PC-9 (cell line): ENCODE data around the gene BCAS3. TPM values are rescaled to one million over a fixed set of nuclear protein-coding genes. Genes with fewer than 3 reads are reported as not detected.
A peak's percentile ranks its signal among the peaks of the same experiment; 100 is the strongest.

Experiments
- BruUV-seq: library from RNA; stranded (reverse); fragments of 400-500 nt; replicated peaks from 2 replicates; lab custom pipeline; 2021; lab: Mats Ljungman, UMichigan
- CTCF ChIA-PET: fragments of 300-600 bp; sonication (Branson Sonifier 250); formaldehyde crosslinking; loops from one replicate; lab custom pipeline; 2022; ENCODE audit warnings: antibody characterized with exemption; lab: Charles Lee
- POLR2A ChIA-PET: fragments of 300-600 bp; sonication (Branson Sonifier 250); formaldehyde crosslinking; loops from one replicate; lab custom pipeline; 2022; ENCODE audit warnings: antibody characterized with exemption; ENCODE audit not compliant: unreplicated experiment; lab: Charles Lee
- DNase-seq, 2 experiments: peaks; one replicate each; pipeline versions ENCODE4 v3.0.0 to v3.0.0-alpha.2; 2015 to 2022; ENCODE audit warnings: mixed read lengths in 1 of 2
- H2AFZ ChIP-seq: fragments of 200-600 bp; sonication (generic); 2 replicates; pipeline ENCODE4 v1.8.1; 2017; ENCODE audit warnings: antibody characterized with exemption
- H3F3A ChIP-seq: fragments of 200-600 bp; sonication (generic); 2 replicates; pipeline ENCODE4 v1.8.1; 2017; ENCODE audit warnings: antibody characterized with exemption, mild to moderate bottlenecking, low read depth; ENCODE audit not compliant: insufficient read depth
- H3K27ac ChIP-seq: fragments of 200-600 bp; sonication (generic); 2 replicates; pipeline ENCODE4 v1.6.1; 2016; ENCODE audit warnings: mixed run types
- H3K27me3 ChIP-seq: fragments of 200-600 bp; sonication (generic); 2 replicates; pipeline ENCODE4 v1.6.1; 2016; ENCODE audit warnings: low read depth, mixed run types; ENCODE audit not compliant: insufficient read depth
- H3K36me3 ChIP-seq: fragments of 200-600 bp; sonication (generic); 2 replicates; pipeline ENCODE4 v1.6.1; 2016; ENCODE audit warnings: low read depth, mixed run types
- H3K4me1 ChIP-seq: fragments of 200-600 bp; sonication (generic); replicated peaks from 2 replicates; pipeline ENCODE4 v1.6.1; 2016; ENCODE audit warnings: mixed run types; ENCODE audit not compliant: insufficient read depth
- H3K4me2 ChIP-seq: fragments of 200-600 bp; sonication (generic); 2 replicates; pipeline ENCODE4 v1.6.1; 2017; ENCODE audit warnings: mixed run types
- H3K4me3 ChIP-seq: fragments of 200-600 bp; sonication (generic); 2 replicates; pipeline ENCODE4 v1.6.1; 2016; ENCODE audit warnings: mixed run types
- H3K79me2 ChIP-seq: fragments of 200-600 bp; sonication (generic); 2 replicates; pipeline ENCODE4 v1.6.1; 2017; ENCODE audit warnings: low read depth, mixed run types
- H3K9me2 ChIP-seq: fragments of 200-600 bp; sonication (generic); 2 replicates; pipeline ENCODE4 v1.8.1; 2017; ENCODE audit warnings: mild to moderate bottlenecking; ENCODE audit not compliant: insufficient read depth
- H3K9me3 ChIP-seq: fragments of 200-600 bp; sonication (generic); 2 replicates; pipeline ENCODE4 v1.8.1; 2016; ENCODE audit warnings: low read depth; ENCODE audit not compliant: insufficient read depth
- H4K20me1 ChIP-seq: fragments of 200-600 bp; sonication (generic); 2 replicates; pipeline ENCODE4 v1.8.1; 2017; ENCODE audit not compliant: insufficient read depth
- CTCF ChIP-seq: fragments of 200-600 bp; sonication (generic); conservative IDR thresholded peaks from 2 replicates; pipeline ENCODE4 v1.6.1; 2017; ENCODE audit warnings: mixed run types, antibody characterized with exemption, mild to moderate bottlenecking, moderate library complexity
- EZH2 ChIP-seq: fragments of 200-600 bp; sonication (generic); IDR thresholded peaks from 2 replicates; pipeline ENCODE4 v1.8.0; 2017; ENCODE audit warnings: antibody characterized with exemption, low read depth
- intact Hi-C: fragments of 100-400 bp; cut with micrococcal nuclease; formaldehyde crosslinking; loops from one replicate; pipeline ENCODE4 v1.10.0; 2022; ENCODE audit not compliant: unreplicated experiment
- total RNA-seq: library from RNA; stranded (reverse); gene quantifications from 2 replicates; pipeline ENCODE4 v1.2.3, GENCODE V29; 2021

BCAS3 gene
- total RNA-seq, 1 experiment from 2014 or later = 26.0 TPM

- Histone ChIP-seq H3K27ac (no peak overlapping the region), H3F3A (0 out of 2 replicates have a peak, but pooled peaks cover 5% of the 10 kb centered on the region), H3K79me2 (no peaks in the 10 kb centered on the region), H4K20me1 (no peaks in the 10 kb centered on the region), H3K9me3 (no peaks in the 10 kb centered on the region), H3K4me2 (no peak overlapping the region), H3K4me3 (no peak overlapping the region), H3K9me2 (no peaks in the 10 kb centered on the region), H3K4me1 (0 out of 2 replicates have a peak, but pooled peaks cover 6% of the 10 kb centered on the region), H3K36me3 (no peaks in the 10 kb centered on the region), H2AFZ (no peak overlapping the region), H3K27me3 (no peaks in the 10 kb centered on the region)
- intact Hi-C loops = loop anchor here (1.0 kb wide), 1 partner anchor 159 kb away; no protein-coding TSS in a partner anchor
- DNase-seq = no peak
- ChIA-PET POLR2A (no interaction called here), CTCF (interaction anchor here (0.7 kb wide), 1 partner anchor 158 kb away, joined by 3 read pairs; no protein-coding TSS in a partner anchor)
- no peak for TF ChIP-seq EZH2
- no peak for TF ChIP-seq CTCF
- no TSS peak for BruUV-seq
These were observed 738.5 kb downstream of the BCAS3 start for GRCh38 chr17:61416211-61416539.

GRCh38 chr17:61416540-61417363 is 739.1 kb downstream of the BCAS3 start:
- Histone ChIP-seq H3K4me1 (0 out of 2 replicates have a peak, but pooled peaks cover 6% of the 10 kb centered on the region), H3K79me2 (no peaks in the 10 kb centered on the region), H3K36me3 (no peaks in the 10 kb centered on the region), H4K20me1 (no peaks in the 10 kb centered on the region), H3F3A (0 out of 2 replicates have a peak, but pooled peaks cover 5% of the 10 kb centered on the region), H3K4me3 (no peak overlapping the region; the same call in 1 of the 2 replicates), H3K27me3 (no peaks in the 10 kb centered on the region), H3K4me2 (peak overlapping the region; percentile 53), H3K9me3 (no peaks in the 10 kb centered on the region), H2AFZ (no peak overlapping the region), H3K9me2 (no peaks in the 10 kb centered on the region), H3K27ac (no peak overlapping the region)
- TF ChIP-seq EZH2 (no peak), CTCF (peak; percentile 94)
- intact Hi-C loops = loop anchor here (1.0 kb wide), 3 partner anchors 135 to 421 kb away; no protein-coding TSS in a partner anchor
- BruUV-seq = no TSS peak
- POLR2A ChIA-PET = no interaction called here
- CTCF ChIA-PET = interaction anchor here (0.6 to 0.7 kb wide), 2 partner anchors 11 to 726 kb away, joined by 3 read pairs; no protein-coding TSS in a partner anchor
- DNase-seq = peak; percentile 58 to 87

- no peaks in the 10 kb centered on the region for H4K20me1 ChIP-seq
- no peaks in the 10 kb centered on the region for H3K9me3 ChIP-seq
- H3K9me2 ChIP-seq = no peaks in the 10 kb centered on the region
- H3K27me3 ChIP-seq = no peaks in the 10 kb centered on the region
- H3K27ac ChIP-seq = no peak overlapping the region
- CTCF ChIA-PET = no interaction called here
- no peak overlapping the region for H3K4me3 ChIP-seq
- no peaks in the 10 kb centered on the region for H3K36me3 ChIP-seq
- no peaks in the 10 kb centered on the region for H3K4me1 ChIP-seq
- H2AFZ ChIP-seq = no peak overlapping the region
- TF ChIP-seq CTCF (no peak), EZH2 (no peak)
- H3F3A ChIP-seq = 0 out of 2 replicates have a peak, but pooled peaks cover 5% of the 10 kb centered on the region
- intact Hi-C loops = no loop called here
- H3K79me2 ChIP-seq = no peaks in the 10 kb centered on the region
- H3K4me2 ChIP-seq = no peak overlapping the region
- no peak for DNase-seq
- BruUV-seq = no TSS peak
- POLR2A ChIA-PET = no interaction called here
These were observed 740.8 kb downstream of the BCAS3 start for GRCh38 chr17:61418449-61418848.
